Frontal cortex (tissue), 4 donors: ENCODE results near the gene LAMTOR5. TPM values are rescaled to one million over a fixed set of nuclear protein-coding genes. Genes with fewer than 3 reads are reported as not detected.
A peak's percentile ranks its signal among the peaks of the same experiment; 100 is the strongest.
"Not testable (repeated sequence)": the region's sequence is repeated elsewhere in the genome, so short reads cannot be mapped to it uniquely, and the experiment has no call there.

Experiments
- DNase-seq, 2 donors: peaks; one replicate each; pipeline ENCODE4 v3.0.0; 2012; ENCODE audit warnings: low spot score in 2 of 2
- FAIRE-seq: peaks from 2 replicates; lab custom pipeline; 2012; peaks lifted over from hg19 to GRCh38; lab: Jason Lieb, UNC
- total RNA-seq: library from RNA; depleted of rRNA; stranded (reverse); fragments of >200 nt; gene quantifications from one replicate; pipeline ENCODE4 v1.2.3, GENCODE V29; 2014
- donor health status: control.
- donor health status: control.
- donor health status: control.

LAMTOR5 gene
- 38.7 TPM for total RNA-seq

DNA sequence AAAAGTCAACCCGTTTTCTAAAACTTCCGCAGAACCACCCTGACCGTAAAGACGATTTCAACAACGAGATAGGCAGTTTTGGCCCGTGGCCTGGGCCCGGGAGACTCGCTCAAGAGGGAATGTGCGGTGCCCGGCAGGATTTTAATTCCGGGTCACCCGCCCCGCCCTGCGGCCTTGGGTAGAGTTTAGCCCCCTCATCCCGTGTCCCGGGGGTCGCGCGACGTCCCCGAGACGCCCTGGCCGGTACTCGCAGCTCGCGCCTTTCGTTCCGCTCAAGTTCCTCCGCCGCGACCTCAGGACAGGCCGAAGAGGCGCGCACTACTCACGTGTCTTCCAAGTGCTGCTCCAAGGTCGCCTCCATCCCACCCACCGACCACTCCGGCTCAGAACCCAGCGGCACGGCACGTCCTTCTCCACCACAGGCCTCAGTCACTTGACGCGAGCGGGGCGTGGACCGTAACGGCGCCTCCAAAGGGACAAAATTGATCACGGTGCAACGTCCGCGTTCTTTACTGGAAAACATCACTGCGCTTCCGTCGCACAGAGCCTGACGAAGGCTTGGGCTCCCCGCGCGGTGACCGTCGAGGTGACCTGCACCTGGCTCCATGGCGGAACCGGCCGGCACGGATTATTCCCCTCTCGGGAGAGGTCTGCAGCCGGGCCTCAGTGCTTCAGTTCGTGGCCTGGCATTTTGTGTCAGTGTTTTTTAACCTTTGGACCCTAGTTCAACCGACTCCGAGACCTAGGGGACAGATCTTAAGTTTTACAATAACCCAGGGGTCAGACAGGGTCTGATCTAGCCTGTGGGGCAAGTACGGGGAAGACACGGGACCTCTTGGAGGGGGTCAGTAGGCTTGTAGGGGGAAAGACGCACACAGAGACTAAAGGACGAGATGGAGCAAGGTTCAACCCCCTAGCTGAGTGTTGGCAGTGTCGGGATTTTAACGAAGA lies at the start of gene LAMTOR5:
LAMTOR5 (minus strand) TSS at position 435 of the 951 bp plus-strand sequence; CDS start at position 361, 74 bp downstream.
- FAIRE-seq (no peak), DNase-seq (peak; percentile 70 to 82)

DNA sequence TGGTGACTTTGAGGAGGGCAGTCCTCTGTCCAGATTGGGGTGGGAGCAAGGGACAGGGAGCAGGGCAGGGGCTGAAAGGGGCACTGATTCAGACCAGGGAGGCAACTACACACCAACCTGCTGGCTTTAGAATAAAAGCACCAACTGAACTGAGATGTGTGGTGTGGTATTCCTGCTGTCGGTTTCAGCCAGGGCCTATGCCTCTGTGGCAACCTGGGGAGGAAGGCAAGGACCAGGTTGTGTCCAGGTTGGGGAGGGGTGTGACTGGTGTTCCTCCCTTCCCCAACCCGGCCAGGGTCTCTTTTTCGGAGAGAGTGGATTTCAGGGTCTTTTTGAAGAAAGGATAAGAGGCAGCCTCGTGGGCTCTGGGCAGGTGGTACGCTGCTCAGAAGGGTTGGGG lies 49.7 kb upstream of the LAMTOR5 start:
- no peak for FAIRE-seq
- no peak for DNase-seq

DNA sequence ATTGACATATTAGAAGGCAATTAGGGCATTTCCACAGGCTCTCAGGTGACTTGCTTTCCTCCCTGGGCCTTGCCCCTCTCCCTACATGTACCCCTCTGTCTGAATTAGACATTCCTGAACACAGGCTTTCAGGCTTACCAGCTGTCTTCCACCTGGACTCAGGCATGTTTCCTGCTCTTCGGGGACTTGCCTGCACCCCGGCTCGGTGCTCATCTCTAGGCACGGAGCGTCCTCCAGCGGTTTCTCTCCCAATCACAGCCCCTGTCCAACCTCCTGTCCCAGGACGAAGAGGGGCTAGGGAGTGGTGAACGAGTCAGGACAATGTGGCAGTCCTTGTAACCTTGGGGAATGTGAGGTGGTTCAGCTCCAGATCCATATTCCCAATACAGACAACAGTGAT lies 47.7 kb upstream of the LAMTOR5 start:
- no peak for DNase-seq
- FAIRE-seq, result no peak

DNA sequence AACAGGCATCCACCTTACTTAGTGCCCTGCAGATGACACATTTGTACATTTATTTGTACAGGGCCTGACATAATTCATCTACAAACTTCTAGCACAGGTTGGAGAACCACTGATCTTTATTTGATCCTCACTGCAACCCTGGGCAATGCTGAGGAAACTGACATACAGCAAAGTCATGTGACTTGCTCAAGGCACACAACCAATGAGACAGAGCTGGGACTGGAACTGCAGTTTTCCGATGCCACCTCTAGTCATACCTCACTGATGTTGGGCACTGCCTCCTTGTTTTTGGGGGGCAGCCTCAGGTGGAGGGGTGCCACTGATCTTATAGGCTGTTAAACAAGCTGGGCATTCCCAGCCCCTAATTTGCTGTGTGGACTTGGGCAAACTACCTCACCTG lies 46.8 kb upstream of the LAMTOR5 start:
- no peak for DNase-seq
- no peak for FAIRE-seq

DNA sequence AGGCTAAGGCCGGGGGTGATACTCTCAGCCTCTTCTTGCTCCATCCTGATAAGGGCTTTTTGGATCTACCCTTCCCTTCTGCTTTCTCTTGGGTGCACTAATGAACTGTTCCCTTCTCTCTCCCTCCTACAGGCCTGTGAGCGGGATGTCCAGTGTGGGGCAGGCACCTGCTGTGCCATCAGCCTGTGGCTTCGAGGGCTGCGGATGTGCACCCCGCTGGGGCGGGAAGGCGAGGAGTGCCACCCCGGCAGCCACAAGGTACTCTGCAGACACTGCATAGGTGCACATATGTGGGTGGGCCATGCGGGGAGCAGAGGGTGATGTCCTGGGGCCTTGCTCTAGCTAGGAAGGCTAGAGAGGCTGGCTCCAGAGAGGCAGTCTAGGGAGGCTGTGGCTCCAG lies 46.3 kb upstream of the LAMTOR5 start:
- DNase-seq, result no peak
- no peak for FAIRE-seq

DNA sequence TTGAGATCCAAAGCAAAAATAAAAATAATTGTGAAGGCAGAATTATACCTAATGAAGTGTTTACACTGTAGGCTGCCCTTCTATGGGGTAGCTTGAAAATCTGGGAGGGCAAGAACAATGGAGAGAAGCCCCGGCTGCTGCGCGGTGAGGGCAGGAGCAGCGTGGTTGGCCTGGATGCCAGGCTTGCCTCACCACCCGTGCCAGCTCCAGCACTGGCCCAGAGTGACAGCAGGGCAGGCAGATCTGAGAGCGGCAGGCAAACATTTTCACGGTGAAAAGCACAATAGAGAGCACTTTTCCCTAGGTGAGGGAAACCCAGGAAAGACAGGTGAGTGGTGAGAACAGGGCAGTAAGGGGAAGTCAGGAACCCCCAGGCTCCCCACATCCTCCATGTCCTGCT lies 44.8 kb upstream of the LAMTOR5 start:
- DNase-seq, result no peak
- no peak for FAIRE-seq

DNA sequence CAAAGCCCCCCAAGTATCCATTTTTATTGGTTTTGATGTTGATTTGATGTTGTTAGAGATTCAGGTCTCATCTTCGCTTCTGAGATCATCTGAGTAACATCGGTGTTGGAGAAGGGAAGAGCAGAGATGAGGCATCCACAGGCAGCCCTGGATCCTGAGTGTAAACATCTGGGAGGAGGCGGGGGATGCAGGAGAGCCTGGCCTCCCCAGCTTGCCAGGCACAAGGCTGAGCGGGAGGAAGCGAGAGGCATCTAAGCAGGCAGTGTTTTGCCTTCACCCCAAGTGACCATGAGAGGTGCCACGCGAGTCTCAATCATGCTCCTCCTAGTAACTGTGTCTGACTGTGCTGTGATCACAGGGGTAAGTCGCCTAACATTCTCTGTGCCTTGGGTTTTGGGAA lies 43.4 kb upstream of the LAMTOR5 start, which contains the start of gene PROK1:
PROK1 (plus strand) TSS at position 221 of the 400 bp plus-strand sequence; CDS start at position 289, 68 bp downstream.
- no peak for FAIRE-seq
- no peak for DNase-seq

DNA sequence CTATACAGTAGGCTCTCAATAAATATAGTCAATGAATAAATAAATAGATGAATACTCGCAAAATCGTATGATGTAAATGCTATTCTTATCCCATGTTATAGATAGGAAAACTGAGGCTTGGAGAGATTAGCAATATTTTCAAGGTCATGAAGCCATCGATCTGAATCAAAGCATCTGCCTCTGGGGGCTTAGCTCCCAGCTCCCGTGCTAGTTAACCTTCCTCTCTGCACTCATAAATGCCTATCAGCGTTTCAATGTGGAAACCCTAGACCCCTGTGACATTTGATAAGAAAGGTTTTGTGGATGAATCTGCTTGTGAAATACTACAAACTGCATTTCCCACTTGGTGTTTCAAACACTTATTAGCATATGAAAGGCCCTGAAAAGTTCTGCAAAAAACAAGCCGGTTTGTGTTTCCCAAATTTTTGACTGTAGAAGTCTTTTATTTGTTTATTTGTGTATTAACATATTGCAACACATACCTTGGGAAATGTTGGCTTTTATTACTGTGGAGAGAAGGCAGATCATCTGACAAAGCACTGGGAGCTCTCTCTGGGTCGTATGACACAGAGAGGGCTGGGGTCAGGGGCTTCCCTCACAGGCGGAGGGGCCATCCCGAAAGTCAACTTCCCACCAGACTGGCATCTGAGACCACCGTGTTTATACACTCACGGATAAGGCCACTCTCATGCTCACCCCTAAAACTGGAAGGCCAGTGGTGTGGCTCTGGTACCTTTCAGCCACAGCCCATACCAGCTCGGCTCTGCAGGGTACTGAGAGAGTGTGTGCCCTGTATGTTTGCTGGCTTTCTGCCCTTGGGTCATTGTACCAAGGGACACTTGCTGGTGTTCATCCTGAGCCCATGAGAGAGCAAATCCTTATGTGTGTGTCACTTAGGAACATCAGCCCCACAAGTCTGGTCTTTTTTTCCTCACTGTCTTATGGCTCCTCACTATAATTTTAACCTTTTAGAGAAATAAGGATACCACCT lies 42.5 kb upstream of the LAMTOR5 start:
- FAIRE-seq (no peak), DNase-seq (no peak)

DNA sequence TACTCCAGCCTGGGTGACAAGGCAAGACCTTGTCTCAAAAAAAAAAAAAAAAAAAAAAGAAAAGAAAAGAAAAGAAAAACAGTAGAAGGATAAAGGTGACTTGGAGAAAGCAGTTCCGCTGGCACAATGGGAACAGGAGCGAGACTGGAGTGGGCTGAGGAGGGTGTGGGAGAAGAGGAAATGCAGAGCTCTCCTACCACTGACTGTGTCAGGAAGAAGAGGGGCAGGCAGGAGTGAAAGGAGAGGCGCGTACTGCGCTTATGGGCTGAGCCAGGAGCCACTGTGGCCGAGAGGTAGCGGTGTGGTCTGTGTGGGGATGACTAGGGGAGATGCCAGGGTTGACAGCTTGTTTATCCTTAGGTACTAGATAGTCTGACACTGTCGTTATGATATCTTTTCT lies 37.1 kb upstream of the LAMTOR5 start:
- no peak for DNase-seq
- FAIRE-seq, result no peak

DNA sequence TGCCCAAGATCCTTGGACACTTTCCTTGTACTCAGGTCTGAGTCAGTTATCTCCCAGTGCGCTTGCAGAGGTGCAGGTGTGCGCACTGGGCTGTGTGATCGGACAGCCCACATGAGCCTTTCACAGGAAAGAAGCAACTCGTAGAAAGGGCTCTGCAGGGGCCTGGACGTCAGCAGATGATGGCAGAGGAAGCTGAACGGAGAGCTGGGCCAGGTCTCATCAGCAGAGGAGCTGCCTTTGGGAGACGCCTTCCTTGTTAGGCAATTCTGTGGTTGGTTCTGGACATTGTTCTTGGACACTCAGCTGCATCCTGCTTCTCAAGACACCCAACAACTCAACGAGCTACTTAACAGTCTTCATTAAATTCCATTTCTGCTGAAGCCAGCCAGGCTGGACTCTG lies 36.0 kb upstream of the LAMTOR5 start:
- DNase-seq, result no peak
- no peak for FAIRE-seq

DNA sequence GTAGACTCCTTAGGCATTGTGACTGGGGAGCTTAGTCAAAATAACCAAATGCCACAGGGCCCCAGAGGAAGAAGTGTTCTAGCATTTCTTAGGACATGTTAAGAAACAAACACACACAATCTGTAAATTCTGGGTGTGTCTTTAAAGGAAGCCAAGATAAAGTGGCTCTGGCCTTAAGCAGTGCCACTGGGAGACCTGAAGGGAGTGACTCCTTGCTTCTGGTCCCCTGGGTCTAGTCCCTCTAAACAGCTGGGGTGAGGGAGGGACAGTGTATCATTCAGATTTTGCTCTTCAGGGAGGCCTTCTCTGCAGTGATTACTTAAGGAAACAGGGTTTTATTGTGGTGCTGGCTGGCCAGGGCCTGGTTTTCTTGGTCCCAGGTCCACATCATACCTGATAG lies 34.4 kb upstream of the LAMTOR5 start:
- no peak for FAIRE-seq
- DNase-seq, result no peak

DNA sequence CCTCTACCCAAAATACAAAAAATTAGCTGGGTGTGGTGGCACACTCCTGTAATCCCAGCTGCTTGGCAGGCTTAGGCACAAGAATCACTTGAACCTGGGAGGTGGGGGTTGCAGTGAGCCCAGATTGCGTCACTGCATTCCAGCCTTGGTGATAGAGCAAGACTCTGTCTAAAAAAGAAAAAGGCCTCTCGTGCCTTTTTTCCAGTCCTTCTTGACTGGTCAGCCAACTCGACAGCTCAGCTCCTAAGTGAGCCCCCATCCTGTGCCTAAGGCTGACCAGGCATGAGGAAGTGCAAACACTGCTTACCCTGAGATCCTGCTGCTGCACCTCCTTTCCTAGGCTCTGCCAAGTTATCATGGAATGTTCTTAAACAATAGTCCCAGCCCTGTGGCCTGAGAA lies 33.4 kb upstream of the LAMTOR5 start:
- no peak for DNase-seq
- FAIRE-seq, result no peak

DNA sequence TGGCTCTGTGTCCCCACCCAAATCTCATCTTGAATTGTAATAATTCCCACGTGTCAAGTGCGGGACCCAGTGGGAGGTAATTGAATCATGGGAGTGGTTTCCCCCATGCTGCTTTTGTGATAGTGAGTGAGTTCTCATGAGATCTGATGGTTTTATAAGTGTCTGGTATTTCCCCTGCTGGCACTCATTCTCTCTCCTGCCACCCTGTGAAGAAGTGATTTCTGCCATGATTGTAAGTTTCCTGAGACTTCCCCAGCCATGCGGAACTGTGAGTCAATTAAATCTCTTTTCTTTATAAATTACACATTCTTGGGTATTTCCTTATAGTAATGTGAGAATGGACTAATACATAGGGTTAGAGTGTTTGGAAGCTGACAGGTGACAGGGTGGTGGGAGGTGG lies 32.4 kb upstream of the LAMTOR5 start:
- not testable (repeated sequence) for FAIRE-seq, DNase-seq

DNA sequence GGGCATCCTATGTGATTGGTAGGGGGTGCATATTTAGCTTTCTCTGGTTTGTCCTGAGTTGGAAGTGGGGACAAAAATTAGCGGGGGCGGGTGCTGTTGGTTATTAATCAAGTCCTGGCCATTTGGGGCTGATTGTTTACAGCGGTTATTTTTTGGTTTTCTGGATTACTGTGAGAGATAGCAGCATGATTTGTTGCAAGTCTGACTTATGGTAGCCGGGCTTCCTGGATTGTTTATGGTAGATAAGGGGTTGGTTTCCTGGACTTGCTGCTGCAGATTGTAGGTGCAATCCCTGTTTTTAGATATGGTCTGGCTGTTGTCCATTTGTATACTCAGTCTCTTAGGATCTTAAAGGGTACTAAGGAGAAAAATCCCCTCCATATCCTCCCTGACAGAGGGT lies 31.4 kb upstream of the LAMTOR5 start:
- no peak for DNase-seq
- no peak for FAIRE-seq

DNA sequence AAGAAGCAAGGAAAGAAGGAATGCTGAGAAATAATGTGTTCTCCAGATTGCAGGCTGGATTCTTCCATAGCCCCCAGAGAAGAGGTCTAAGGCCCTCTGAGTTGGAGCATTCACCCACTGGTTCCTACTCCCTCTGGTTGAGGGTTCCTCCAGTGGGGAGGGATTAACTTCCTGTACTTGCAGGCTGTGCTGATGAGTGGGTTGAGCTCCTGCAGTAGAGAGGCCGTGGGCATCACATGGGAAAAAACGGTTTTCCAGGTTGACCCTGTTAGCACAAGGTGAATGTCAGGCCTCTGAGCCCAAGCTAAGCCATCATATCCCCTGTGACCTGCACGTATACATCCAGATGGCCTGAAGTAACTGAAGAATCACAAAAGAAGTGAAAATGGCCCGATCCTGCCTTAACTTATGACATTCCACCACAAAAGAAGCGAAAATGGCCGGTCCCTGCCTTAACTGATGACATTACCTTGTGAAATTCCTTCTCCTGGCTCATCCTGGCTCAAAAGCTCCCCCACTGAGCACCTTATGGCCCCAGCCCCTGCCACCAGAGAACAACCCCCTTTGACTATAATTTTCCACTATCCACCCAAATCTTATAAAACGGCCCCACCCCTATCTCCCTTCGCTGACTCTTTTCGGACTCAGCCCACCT lies 30.3 kb upstream of the LAMTOR5 start:
- not testable (repeated sequence) for FAIRE-seq, DNase-seq

DNA sequence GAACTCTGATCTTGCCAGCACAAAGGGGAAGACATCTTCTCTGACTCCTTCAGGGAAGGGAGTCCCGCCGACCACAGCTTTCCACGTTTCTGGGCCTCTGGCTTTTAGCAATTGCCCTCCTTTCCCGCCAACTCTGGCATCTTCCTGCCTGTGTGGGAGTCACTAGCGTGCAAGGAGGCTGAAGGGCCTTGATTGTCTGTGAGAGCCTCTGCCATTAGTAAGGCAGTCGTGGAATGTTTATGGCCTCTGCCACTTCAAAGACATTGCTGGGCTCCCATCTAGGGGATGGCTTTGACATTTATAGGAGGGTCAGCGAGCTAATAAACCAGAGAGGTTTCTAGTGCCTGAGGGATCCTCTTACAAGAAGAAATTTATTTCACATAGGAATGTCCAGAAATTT lies 29.1 kb upstream of the LAMTOR5 start:
- DNase-seq (no peak), FAIRE-seq (no peak)

DNA sequence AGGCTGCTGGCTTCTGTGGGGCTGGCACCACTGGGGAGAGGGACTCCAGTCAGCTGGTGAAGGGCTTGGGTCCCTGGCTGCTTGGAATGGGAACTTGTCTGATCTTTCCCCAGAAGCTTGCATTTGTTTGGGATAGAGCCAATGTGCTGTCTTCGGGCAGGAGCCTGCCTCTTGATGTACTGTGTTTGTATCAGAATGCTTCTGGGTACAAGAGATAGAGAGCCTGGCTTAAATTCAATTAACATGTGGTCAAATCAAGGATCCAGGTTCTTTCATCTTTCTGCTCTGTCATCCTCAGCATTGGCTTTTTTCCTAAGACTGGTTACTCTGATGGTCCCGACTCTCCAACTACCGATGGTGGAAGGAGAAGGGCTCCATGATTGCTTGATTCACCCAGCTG lies 27.5 kb upstream of the LAMTOR5 start:
- no peak for DNase-seq
- no peak for FAIRE-seq

DNA sequence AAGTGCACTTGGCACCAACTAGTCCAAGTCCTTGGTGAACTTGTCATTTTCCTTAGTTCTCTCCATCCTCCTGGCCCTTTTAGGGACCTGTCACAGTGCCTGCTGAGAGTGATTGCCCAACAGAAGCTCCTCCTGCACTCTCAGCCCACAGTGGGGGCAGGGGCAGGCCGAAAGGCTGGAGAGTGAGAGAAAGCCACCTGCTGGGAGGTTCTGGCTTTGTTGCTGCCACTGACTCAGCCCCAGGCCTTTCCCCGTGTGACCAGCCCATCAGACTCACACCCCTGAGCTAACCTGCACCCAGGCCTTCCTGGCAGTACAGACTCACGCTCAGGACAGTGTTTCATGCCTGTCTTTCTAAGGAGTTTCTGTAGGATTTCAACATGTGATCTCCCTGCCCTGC lies 26.3 kb upstream of the LAMTOR5 start:
- FAIRE-seq, result no peak
- no peak for DNase-seq

DNA sequence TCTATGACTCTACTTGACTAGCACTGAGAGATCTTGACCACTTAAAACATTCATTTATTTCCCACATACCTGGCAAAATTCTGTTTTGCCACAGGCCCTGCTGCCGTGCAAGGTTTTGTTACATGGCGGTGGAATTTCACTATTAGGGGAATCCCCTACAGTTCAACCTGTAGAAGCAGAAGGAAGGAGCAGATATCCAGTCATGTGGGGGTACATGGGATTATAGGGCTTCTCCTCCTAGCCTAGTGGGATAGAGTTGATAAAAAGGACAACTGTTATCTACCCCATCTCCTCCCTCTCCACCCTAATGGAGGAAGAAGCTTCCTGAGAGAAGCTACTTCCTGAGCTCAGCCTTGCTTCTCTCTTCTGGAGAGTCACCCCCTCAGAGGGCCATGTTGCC lies 25.7 kb upstream of the LAMTOR5 start:
- DNase-seq (no peak), FAIRE-seq (no peak)

DNA sequence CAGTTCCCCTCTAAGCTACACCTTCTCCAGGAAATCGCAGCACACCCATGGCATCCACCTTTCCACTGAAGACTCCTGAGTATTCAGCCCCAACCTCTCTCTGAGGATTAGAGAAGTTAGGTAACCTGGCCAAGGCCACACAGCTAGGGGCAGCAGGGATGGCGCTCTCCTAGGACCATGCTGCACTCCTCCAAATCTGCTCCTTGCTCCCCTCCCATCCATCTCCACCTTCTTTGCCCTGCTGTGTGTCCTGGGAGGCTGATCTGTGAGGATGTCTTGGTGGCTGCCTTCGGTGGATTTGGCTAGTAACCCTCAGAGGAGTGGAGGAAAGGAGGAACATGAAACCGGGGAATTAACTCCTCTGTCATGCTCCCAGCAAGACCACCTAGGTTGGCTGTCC lies 23.4 kb upstream of the LAMTOR5 start:
- DNase-seq (no peak), FAIRE-seq (no peak)
